Subcutaneous adipose tissue (tissue), 4 donors: Measurements from ENCODE around the gene ABCA12. TPM values are rescaled to one million over a fixed set of nuclear protein-coding genes. Genes with fewer than 3 reads are reported as not detected.

ENCODE experiments used
- CTCF ChIP-seq: fragments of 450-650 bp; IDR thresholded peaks from one replicate; pipeline ENCODE4 v1.5.1; 2016; ENCODE audit warnings: low read depth, mild to moderate bottlenecking, control low read depth, antibody characterized with exemption, moderate library complexity
- total RNA-seq, 4 donors: library from RNA; depleted of rRNA; stranded (reverse); fragments of >200 nt; gene quantifications; one replicate each; pipeline ENCODE4 v1.1.0, GENCODE V29; 2016

Gene ABCA12
- total RNA-seq, 4 donors from 2014 or later, result not detected

GRCh38 chr2:215003001-215003400, 135.4 kb downstream of the ABCA12 start:
- no peak for TF ChIP-seq CTCF

- no peak for TF ChIP-seq CTCF
Measured at GRCh38 chr2:215002500-215002899, 135.9 kb downstream of the ABCA12 start.

GRCh38 chr2:215000721-215001120, 137.7 kb downstream of the ABCA12 start:
- TF ChIP-seq CTCF, result no peak

DNA sequence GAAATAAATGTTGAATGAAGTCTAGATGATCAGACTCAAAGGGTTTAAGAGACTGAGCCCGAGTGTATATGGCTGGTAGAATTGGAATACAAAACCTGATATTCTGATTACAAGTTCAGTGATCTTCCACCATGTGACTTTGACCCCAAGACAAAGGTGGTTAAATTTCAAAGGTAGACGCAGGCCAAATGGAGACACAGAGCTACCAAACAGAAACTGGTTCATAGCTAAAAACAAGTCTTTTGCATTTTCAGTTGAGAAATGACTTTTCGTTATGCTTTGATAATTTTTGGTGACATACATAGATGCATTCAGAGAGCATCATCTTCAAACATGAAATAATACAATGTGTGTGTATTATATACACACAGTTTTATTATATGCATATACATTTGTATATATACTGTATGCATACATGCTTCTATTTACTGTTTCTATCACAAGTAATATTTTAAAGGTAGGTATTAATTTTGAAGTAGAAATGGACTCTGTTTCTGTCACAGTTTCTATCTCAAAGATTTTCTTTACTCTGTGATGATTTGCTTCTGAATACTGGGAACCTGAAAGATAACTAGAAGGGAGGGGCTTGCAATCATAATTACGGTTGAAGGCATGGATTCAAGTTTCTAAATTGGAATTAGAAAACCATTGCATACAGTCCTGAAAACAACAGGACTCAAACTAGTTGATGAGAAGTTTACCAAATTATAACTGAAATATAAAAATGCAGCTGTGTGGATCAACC, 142.3 kb downstream of the ABCA12 start:
- no peak for TF ChIP-seq CTCF

DNA sequence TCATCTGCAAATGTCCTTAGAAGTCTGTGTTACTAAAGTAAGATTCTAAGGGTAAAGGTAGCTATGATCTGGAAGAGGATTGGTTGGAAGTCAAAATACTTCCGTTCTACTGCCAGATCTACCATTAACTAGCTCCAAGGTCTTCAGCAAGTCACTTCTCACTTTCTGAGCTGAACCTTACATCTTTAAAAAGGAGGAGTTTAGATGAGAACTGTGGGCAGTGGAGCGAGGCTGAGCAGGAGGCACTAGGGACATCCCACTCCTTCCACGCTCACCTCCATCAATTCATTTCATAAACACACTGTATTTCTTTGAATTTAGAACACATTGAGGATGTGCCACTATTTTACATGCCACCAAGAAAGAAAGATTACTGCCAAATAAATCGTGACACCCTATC, 143.0 kb downstream of the ABCA12 start:
- TF ChIP-seq CTCF, result no peak

GRCh38 chr2:214992911-214993310, 145.5 kb downstream of the ABCA12 start:
- TF ChIP-seq CTCF, result no peak

GRCh38 chr2:214989187-214989586, 149.2 kb downstream of the ABCA12 start:
- no peak for TF ChIP-seq CTCF
